DOHH2 (cell line): ENCODE measurements around the gene KLHDC4.
A peak's percentile ranks its signal among the peaks of the same experiment; 100 is the strongest.

Experiments used
- H3F3A ChIP-seq: fragments of 200-600 bp; sonication (generic), shearing (Covaris generic); 2 replicates; pipeline ENCODE4 v1.6.0; 2016; ENCODE audit warnings: antibody characterized with exemption, mild to moderate bottlenecking; ENCODE audit not compliant: control insufficient read depth, insufficient read depth
- H3K27ac ChIP-seq: fragments of 200-600 bp; sonication (generic); 2 replicates; pipeline ENCODE4 v1.5.1; 2014; ENCODE audit warnings: low read depth, mild to moderate bottlenecking, low read length, moderate library complexity
- H3K27me3 ChIP-seq: fragments of 200-600 bp; sonication (generic); 2 replicates; pipeline ENCODE4 v1.6.1; 2014; ENCODE audit warnings: mild to moderate bottlenecking, low read length, mixed read lengths; ENCODE audit not compliant: control insufficient read depth
- H3K36me3 ChIP-seq: fragments of 200-600 bp; sonication (generic); 2 replicates; pipeline ENCODE4 v1.6.1; 2014; ENCODE audit warnings: mild to moderate bottlenecking, low read length, moderate library complexity, mixed read lengths; ENCODE audit not compliant: control insufficient read depth
- H3K4me1 ChIP-seq: fragments of 200-600 bp; sonication (generic); 2 replicates; pipeline ENCODE4 v1.6.1; 2014; ENCODE audit warnings: mild to moderate bottlenecking, low read length, mixed read lengths; ENCODE audit not compliant: control insufficient read depth
- H3K4me2 ChIP-seq: fragments of 200-600 bp; sonication (generic); 2 replicates; pipeline ENCODE4 v1.6.0; 2014; ENCODE audit warnings: mild to moderate bottlenecking, low read length, moderate library complexity
- H3K4me3 ChIP-seq: fragments of 200-600 bp; sonication (generic); 2 replicates; pipeline ENCODE4 v1.5.1; 2014; ENCODE audit warnings: mild to moderate bottlenecking, low read length, mixed read lengths
- H3K79me2 ChIP-seq: fragments of 200-600 bp; sonication (generic); 2 replicates; pipeline ENCODE4 v1.6.1; 2014; ENCODE audit warnings: mild to moderate bottlenecking, low read length, mixed read lengths; ENCODE audit not compliant: control insufficient read depth
- H3K9me2 ChIP-seq: fragments of 200-600 bp; sonication (generic); replicated peaks from 2 replicates; pipeline ENCODE4 v1.6.1; 2014; ENCODE audit warnings: mild to moderate bottlenecking, low read length, mixed read lengths; ENCODE audit not compliant: control insufficient read depth
- H3K9me3 ChIP-seq: fragments of 200-600 bp; sonication (generic); 2 replicates; pipeline ENCODE4 v1.6.1; 2014; ENCODE audit warnings: antibody characterized with exemption, low read length, mixed read lengths; ENCODE audit not compliant: control insufficient read depth, insufficient read depth
- H4K20me1 ChIP-seq: fragments of 200-600 bp; sonication (generic); 2 replicates; pipeline ENCODE4 v1.6.0; 2014; ENCODE audit warnings: low read depth, mild to moderate bottlenecking, antibody characterized with exemption, low read length, moderate library complexity; ENCODE audit not compliant: control insufficient read depth, insufficient read depth
- EZH2phosphoT487 ChIP-seq: fragments of 200-600 bp; sonication (generic); IDR thresholded peaks from 2 replicates; pipeline ENCODE4 v1.6.1; 2017; ENCODE audit warnings: borderline replicate concordance, mild to moderate bottlenecking, antibody characterized with exemption, low read length, moderate library complexity, mixed read lengths
- TF ChIP-seq, protein P1 (sequence below): fragments of 200-600 bp; sonication (generic); IDR thresholded peaks from one replicate; pipeline ENCODE4 v1.5.1; 2014; ENCODE audit warnings: antibody characterized with exemption, mild to moderate bottlenecking, low read depth, low read length; ENCODE audit not compliant: poor library complexity, severe bottlenecking

Gene KLHDC4

DNA sequence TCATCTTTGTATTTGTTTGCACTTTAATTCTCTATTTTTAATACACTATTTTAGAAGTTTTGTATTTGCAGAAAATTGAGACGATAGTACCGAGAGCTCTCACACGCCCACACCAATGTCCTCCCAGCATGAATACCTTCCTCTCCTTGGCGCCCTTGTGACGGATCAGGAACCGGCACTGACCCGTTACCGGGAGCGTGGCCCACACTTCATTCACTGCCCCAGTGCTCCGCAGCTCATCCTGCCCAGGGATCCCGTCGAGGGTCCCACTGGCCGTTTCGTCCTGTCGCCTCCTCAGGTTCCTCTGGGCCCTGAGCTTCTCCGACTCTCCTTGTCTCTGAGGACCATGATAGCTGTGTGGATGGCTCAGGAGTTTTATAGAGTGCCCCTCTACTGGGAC lies 50.6 kb downstream of the KLHDC4 start:
- no peaks in the 10 kb centered on the region for H4K20me1 ChIP-seq
- H3K9me3 ChIP-seq: no peaks in the 10 kb centered on the region
- H3K79me2 ChIP-seq: peaks cover 67% of the 10 kb centered on the region
- no peaks in the 10 kb centered on the region for H3K27me3 ChIP-seq
- peaks cover 89% of the 10 kb centered on the region for H3K4me1 ChIP-seq
- H3K36me3 ChIP-seq: peaks cover 86% of the 10 kb centered on the region
- TF ChIP-seq EZH2phosphoT487: no peak
- TF ChIP-seq, protein P1, sequence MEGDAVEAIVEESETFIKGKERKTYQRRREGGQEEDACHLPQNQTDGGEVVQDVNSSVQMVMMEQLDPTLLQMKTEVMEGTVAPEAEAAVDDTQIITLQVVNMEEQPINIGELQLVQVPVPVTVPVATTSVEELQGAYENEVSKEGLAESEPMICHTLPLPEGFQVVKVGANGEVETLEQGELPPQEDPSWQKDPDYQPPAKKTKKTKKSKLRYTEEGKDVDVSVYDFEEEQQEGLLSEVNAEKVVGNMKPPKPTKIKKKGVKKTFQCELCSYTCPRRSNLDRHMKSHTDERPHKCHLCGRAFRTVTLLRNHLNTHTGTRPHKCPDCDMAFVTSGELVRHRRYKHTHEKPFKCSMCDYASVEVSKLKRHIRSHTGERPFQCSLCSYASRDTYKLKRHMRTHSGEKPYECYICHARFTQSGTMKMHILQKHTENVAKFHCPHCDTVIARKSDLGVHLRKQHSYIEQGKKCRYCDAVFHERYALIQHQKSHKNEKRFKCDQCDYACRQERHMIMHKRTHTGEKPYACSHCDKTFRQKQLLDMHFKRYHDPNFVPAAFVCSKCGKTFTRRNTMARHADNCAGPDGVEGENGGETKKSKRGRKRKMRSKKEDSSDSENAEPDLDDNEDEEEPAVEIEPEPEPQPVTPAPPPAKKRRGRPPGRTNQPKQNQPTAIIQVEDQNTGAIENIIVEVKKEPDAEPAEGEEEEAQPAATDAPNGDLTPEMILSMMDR: no peak
- peaks cover 21% of the 10 kb centered on the region for H3F3A ChIP-seq
- H3K9me2 ChIP-seq: no peaks in the 10 kb centered on the region
- no peak overlapping the region for H3K4me2 ChIP-seq
- H3K27ac ChIP-seq: peak overlapping the region; percentile 93
- H3K4me3 ChIP-seq: no peak overlapping the region

DNA sequence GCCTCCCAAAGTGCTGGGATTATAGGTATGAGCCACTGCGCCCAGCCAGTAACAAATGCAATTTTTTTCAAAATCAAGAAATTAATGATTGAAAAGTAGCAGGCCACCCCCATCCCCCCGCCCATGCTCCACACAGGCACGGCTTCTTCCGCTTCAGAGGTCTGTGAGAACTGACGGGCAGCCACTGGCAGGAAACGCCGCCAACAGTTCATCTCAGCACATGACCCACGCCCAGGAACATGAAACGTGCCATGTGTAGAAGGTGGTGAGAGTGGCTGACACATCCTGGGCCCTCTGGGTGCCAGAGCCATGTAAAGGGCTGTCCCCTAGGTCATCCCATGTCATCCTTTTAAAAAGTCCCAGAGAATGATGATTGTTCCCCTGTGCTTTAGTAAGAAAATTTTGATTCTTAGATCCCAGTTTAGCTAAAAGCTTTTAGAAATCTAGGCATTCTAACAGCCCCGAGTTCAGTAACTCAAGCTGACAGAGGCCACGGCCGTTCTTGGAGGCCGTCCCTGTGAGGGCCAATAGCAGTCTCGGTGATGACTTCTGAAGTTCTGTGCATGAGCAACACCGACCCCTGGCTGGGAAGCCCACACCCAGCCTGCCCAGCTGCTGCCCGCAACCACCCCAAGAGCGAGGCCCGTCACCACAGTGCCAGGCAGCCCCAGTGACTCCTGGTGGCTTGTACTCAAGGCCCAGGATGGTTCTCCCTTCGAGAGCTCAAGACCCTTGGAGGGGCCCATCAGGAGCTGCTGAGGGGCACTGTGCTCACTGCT lies 52.1 kb downstream of the KLHDC4 start:
- H4K20me1 ChIP-seq: no peaks in the 10 kb centered on the region
- peaks cover 77% of the 10 kb centered on the region for H3K4me1 ChIP-seq
- peak overlapping the region; percentile 58 for H3K4me3 ChIP-seq
- H3K27ac ChIP-seq: peak overlapping the region; percentile 93
- TF ChIP-seq, protein P1: no peak
- TF ChIP-seq EZH2phosphoT487: no peak
- H3K79me2 ChIP-seq: peaks cover 69% of the 10 kb centered on the region
- peaks cover 21% of the 10 kb centered on the region for H3F3A ChIP-seq
- H3K9me2 ChIP-seq: no peaks in the 10 kb centered on the region
- H3K9me3 ChIP-seq: no peaks in the 10 kb centered on the region
- no peaks in the 10 kb centered on the region for H3K27me3 ChIP-seq
- peak overlapping the region; percentile 73 for H3K4me2 ChIP-seq
- peaks cover 88% of the 10 kb centered on the region for H3K36me3 ChIP-seq

DNA sequence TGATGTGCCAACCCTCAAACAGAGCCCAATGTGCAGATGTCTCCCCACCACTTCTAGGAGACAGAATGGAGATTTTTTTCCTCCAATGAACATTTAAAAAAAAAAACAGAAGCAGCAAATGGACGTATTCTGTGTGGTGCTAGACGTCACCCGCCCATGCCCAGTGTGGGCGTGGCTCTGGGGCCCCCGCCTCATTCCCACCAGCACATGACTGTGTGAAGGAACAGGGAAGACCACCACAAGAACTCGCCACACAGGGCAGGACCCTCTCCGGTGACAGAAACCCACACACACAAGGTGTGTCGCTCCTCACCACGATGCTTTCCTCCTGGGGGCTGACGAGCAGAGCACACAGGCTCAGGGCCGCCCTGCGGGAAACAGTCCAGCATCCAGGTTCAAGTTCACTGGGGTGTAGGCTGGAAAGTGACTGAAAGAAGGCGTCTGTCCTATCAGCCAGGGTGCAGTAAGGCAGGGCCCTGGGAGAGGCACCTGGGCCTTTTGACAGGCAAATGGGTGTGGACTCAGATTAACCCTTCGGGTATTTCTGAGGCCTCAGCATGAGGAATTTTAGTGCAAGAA lies 53.5 kb downstream of the KLHDC4 start:
- Histone ChIP-seq H3K4me3 (peak overlapping the region; percentile 50), H3F3A (peaks cover 17% of the 10 kb centered on the region), H4K20me1 (no peaks in the 10 kb centered on the region), H3K36me3 (peaks cover 94% of the 10 kb centered on the region), H3K79me2 (peaks cover 75% of the 10 kb centered on the region), H3K27ac (peak overlapping the region; percentile 93), H3K4me1 (peaks cover 77% of the 10 kb centered on the region), H3K9me2 (no peaks in the 10 kb centered on the region), H3K27me3 (no peaks in the 10 kb centered on the region), H3K4me2 (peak overlapping the region; percentile 73), H3K9me3 (no peaks in the 10 kb centered on the region)
- TF ChIP-seq, protein P1: no peak
- TF ChIP-seq EZH2phosphoT487: no peak
